DND-41 (cell line): ENCODE data around the gene RESF1.

Source experiments
- EZH2 ChIP-seq: IDR thresholded peaks from 3 replicates; pipeline ENCODE4 v1.6.1; 2012; ENCODE audit warnings: borderline replicate concordance, low read depth, mild to moderate bottlenecking, moderate library complexity, low read length, inconsistent platforms; ENCODE audit not compliant: severe bottlenecking
- TF ChIP-seq, protein P1 (sequence below): IDR thresholded peaks from 2 replicates; pipeline ENCODE4 v1.5.1; 2012; ENCODE audit warnings: borderline replicate concordance, low read length, moderate library complexity, mild to moderate bottlenecking; ENCODE audit not compliant: poor library complexity, severe bottlenecking; ENCODE audit errors: extremely low read depth

DNA sequence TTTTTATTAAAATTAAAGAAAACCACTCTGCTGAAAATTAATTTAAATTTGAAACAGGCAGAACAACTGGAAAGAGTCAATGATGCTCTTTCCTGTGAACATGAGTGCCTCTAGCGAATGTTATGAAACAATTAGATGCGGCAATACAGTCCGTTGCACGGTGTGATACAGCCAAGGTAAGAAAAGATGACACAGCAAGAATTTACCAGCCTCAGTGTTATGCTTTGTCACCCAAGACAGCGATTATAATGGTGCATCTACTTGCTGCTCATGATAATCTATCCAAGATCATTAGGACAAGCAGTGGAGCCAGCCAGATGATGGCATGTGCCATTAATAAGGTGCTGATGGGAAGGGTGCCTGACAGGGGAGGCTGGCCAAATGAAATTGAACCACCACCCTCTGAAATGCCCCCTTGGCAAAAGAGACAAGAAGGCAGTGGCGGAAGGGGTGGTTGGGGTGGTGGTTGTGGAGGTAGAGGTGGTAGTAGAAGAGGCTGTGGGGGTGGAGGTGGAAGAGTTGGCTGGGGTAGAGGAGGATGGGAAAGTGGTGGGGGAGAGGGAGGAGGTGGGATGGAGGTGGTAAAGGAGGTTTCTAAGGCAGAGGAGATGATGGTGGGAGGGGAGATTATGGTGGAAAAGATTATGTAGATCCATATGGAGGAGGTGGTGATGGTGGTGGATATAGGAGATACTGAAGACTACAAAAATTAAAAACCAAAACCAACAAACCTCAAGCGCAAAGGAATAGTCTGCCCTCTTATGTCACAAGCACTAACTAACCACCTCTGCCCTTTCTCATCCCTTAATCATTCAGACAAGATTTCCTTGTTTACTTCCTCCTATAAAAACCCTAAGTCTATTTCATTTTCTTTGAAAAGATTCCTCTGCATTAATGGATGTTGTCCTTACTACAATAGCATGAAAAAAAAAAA, 4.0 kb upstream of the RESF1 start:
- TF ChIP-seq, protein P1, sequence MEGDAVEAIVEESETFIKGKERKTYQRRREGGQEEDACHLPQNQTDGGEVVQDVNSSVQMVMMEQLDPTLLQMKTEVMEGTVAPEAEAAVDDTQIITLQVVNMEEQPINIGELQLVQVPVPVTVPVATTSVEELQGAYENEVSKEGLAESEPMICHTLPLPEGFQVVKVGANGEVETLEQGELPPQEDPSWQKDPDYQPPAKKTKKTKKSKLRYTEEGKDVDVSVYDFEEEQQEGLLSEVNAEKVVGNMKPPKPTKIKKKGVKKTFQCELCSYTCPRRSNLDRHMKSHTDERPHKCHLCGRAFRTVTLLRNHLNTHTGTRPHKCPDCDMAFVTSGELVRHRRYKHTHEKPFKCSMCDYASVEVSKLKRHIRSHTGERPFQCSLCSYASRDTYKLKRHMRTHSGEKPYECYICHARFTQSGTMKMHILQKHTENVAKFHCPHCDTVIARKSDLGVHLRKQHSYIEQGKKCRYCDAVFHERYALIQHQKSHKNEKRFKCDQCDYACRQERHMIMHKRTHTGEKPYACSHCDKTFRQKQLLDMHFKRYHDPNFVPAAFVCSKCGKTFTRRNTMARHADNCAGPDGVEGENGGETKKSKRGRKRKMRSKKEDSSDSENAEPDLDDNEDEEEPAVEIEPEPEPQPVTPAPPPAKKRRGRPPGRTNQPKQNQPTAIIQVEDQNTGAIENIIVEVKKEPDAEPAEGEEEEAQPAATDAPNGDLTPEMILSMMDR, result no peak
- no peak for TF ChIP-seq EZH2
